Activated CD8-positive, alpha-beta T cell treated with anti-CD3 and anti-CD28 coated beads for 36 hours (primary cell): ENCODE measurements around the gene DNAH1. TPM values are rescaled to one million over a fixed set of nuclear protein-coding genes. Genes with fewer than 3 reads are reported as not detected.

ENCODE experiments used
- ATAC-seq: fragments of 200-7000 bp; cut with Tn5 transposase; one replicate; pipeline ENCODE4 v1.10.0; 2021; ENCODE audit warnings: mild to moderate bottlenecking, moderate library complexity
- CTCF ChIA-PET: fragments of 350-600 bp; sonication (Branson Sonifier 250); formaldehyde crosslinking; loops from one replicate; lab custom pipeline; 2021; ENCODE audit warnings: antibody characterized with exemption; lab: Charles Lee
- POLR2A ChIA-PET: fragments of 350-600 bp; sonication (Branson Sonifier 250); formaldehyde crosslinking; loops from one replicate; lab custom pipeline; 2021; ENCODE audit warnings: antibody characterized with exemption; lab: Charles Lee
- DNase-seq: peaks from one replicate; pipeline ENCODE4 v3.0.0-alpha.2; 2020
- H3K27ac Mint-ChIP-seq: one replicate; pipeline ENCODE4 v1.8.0; 2021; ENCODE audit warnings: mild to moderate bottlenecking, mixed read lengths
- H3K27me3 Mint-ChIP-seq: one replicate; pipeline ENCODE4 v1.8.0; 2021; ENCODE audit warnings: mixed read lengths
- H3K36me3 Mint-ChIP-seq: one replicate; pipeline ENCODE4 v1.8.0; 2021; ENCODE audit warnings: low read depth, mixed read lengths
- H3K4me1 Mint-ChIP-seq: one replicate; pipeline ENCODE4 v1.8.0; 2021; ENCODE audit warnings: low read depth, mixed read lengths
- H3K4me3 Mint-ChIP-seq: one replicate; pipeline ENCODE4 v1.8.0; 2021; ENCODE audit warnings: mild to moderate bottlenecking, moderate library complexity, mixed read lengths
- H3K9me3 Mint-ChIP-seq: one replicate; pipeline ENCODE4 v1.8.0; 2021; ENCODE audit warnings: mixed read lengths
- CTCF ChIP-seq: fragments of 200-600 bp; IDR thresholded peaks from one replicate; pipeline ENCODE4 v1.8.0; 2022; ENCODE audit warnings: antibody characterized with exemption, mild to moderate bottlenecking
- intact Hi-C: fragments of 100-400 bp; cut with micrococcal nuclease; formaldehyde crosslinking; loops from one replicate; pipeline ENCODE4 v1.10.0; 2022
- total RNA-seq, 2 experiments: library from RNA; stranded (reverse); gene quantifications; one replicate each; pipeline ENCODE4 v1.2.3, GENCODE V29; 2021

Gene DNAH1
- total RNA-seq, 2 experiments from 2014 or later = 9.2 to 10.2 TPM

GRCh38 chr3:52303811-52304210, 12.3 kb upstream of the DNAH1 start:
- intact Hi-C loops = no loop called here
- CTCF ChIA-PET = interaction anchor here (2.0 kb wide), 1 partner anchor 35 kb away, joined by 8 read pairs; no protein-coding TSS in a partner anchor
- Mint-ChIP-seq H3K4me1 (peaks cover 30% of the 10 kb centered on the region), H3K27me3 (no peaks in the 10 kb centered on the region), H3K4me3 (no peak overlapping the region), H3K9me3 (no peaks in the 10 kb centered on the region), H3K27ac (no peak overlapping the region), H3K36me3 (no peaks in the 10 kb centered on the region)
- no peak for ATAC-seq
- DNase-seq = no peak
- POLR2A ChIA-PET = no interaction called here
- TF ChIP-seq CTCF = no peak

- no peak for TF ChIP-seq CTCF
- H3K4me1 Mint-ChIP-seq = peaks cover 32% of the 10 kb centered on the region
- CTCF ChIA-PET = interaction anchor here (2.0 kb wide), 1 partner anchor 33 kb away, joined by 8 read pairs; no protein-coding TSS in a partner anchor
- ATAC-seq = no peak
- H3K27ac Mint-ChIP-seq = no peak overlapping the region
- POLR2A ChIA-PET = no interaction called here
- intact Hi-C loops = no loop called here
- DNase-seq = no peak
- H3K4me3 Mint-ChIP-seq = no peak overlapping the region
- H3K9me3 Mint-ChIP-seq = no peaks in the 10 kb centered on the region
- no peaks in the 10 kb centered on the region for H3K27me3 Mint-ChIP-seq
- peaks cover 3% of the 10 kb centered on the region for H3K36me3 Mint-ChIP-seq
Measured at GRCh38 chr3:52305926-52306325, 10.2 kb upstream of the DNAH1 start.

- Mint-ChIP-seq H3K27me3 (no peaks in the 10 kb centered on the region), H3K36me3 (peaks cover 3% of the 10 kb centered on the region), H3K4me3 (no peak overlapping the region), H3K4me1 (peaks cover 40% of the 10 kb centered on the region), H3K27ac (no peak overlapping the region), H3K9me3 (no peaks in the 10 kb centered on the region)
- ATAC-seq (no peak), DNase-seq (no peak)
- CTCF ChIA-PET = interaction anchor here (0.6 to 1.3 kb wide), 7 partner anchors 11 to 87 kb away, joined by 3 to 8 read pairs (median 4); no protein-coding TSS in a partner anchor
- POLR2A ChIA-PET = interaction anchor here (0.8 to 1.1 kb wide), 5 partner anchors 9 to 152 kb away, joined by 3 to 4 read pairs (median 3); partner anchors contain the start of gene DNAH1
- intact Hi-C loops = no loop called here
- no peak for TF ChIP-seq CTCF
Measured at GRCh38 chr3:52306978-52307377, 9.1 kb upstream of the DNAH1 start.

DNA sequence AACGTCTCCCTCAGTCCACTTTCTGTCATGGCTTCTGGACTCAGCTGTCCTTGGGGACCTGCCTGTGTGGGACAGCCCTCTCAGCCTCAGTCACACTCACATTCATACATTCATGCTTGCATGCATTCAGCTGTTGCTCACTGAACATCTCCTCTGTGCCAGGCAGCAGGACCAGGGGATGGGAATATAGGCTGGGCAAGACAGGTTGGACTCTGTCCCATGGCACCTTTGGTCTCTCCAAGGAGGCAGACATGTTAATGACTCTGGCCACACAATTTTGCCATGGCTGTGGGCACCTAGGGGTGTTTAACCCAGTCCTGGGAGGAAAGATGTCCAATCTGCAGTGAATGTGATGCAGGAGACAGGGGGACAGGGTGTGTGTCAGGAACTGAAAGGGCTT, 7.8 kb upstream of the DNAH1 start:
- Mint-ChIP-seq H3K27me3 (no peaks in the 10 kb centered on the region), H3K27ac (peak overlapping the region; percentile 43), H3K36me3 (peaks cover 3% of the 10 kb centered on the region), H3K4me3 (no peak overlapping the region), H3K4me1 (peaks cover 44% of the 10 kb centered on the region), H3K9me3 (no peaks in the 10 kb centered on the region)
- intact Hi-C loops = no loop called here
- CTCF ChIA-PET = interaction anchor here (0.6 to 1.2 kb wide), 3 partner anchors 11 to 77 kb away, joined by 3 read pairs; no protein-coding TSS in a partner anchor
- ATAC-seq = no peak
- POLR2A ChIA-PET = no interaction called here
- no peak for DNase-seq
- no peak for TF ChIP-seq CTCF

GRCh38 chr3:52310861-52311575, 5.1 kb upstream of the DNAH1 start:
- POLR2A ChIA-PET = interaction anchor here (1.3 to 1.9 kb wide), 3 partner anchors 12 to 91 kb away, joined by 3 to 5 read pairs (median 4); partner anchors contain the start of gene WDR82
- no peak for TF ChIP-seq CTCF
- ATAC-seq (peak; percentile 93), DNase-seq (peak; percentile 91)
- peaks cover 64% of the 10 kb centered on the region for H3K4me1 Mint-ChIP-seq
- H3K9me3 Mint-ChIP-seq = no peaks in the 10 kb centered on the region
- intact Hi-C loops = no loop called here
- H3K36me3 Mint-ChIP-seq = peaks cover 3% of the 10 kb centered on the region
- H3K27me3 Mint-ChIP-seq = no peaks in the 10 kb centered on the region
- CTCF ChIA-PET = interaction anchor here (1.0 to 2.7 kb wide), 5 partner anchors 28 to 157 kb away, joined by 3 to 19 read pairs (median 4); partner anchors contain the start of gene POC1A
- peak overlapping the region; percentile 17 for H3K4me3 Mint-ChIP-seq
- H3K27ac Mint-ChIP-seq = peak overlapping the region; percentile 81
